Testis (tissue), 3 donors: Measurements from ENCODE around the gene COX7A2L. TPM values are rescaled to one million over a fixed set of nuclear protein-coding genes. Genes with fewer than 3 reads are reported as not detected.
A peak's percentile ranks its signal among the peaks of the same experiment; 100 is the strongest.

Source experiments
- DNase-seq: peaks from one replicate; pipeline ENCODE4 v3.0.0-alpha.2; 2019
- H3K27ac ChIP-seq, 2 donors: fragments of 200-600 bp; sonication (generic); one replicate each; pipeline ENCODE4 v1.5.1; 2019
- H3K27me3 ChIP-seq: fragments of 200-600 bp; sonication (generic); one replicate; pipeline ENCODE4 v1.5.1; 2019
- H3K36me3 ChIP-seq: fragments of 200-600 bp; sonication (generic); one replicate; pipeline ENCODE4 v1.5.1; 2017; ENCODE audit warnings: low read depth; ENCODE audit errors: missing control alignments
- H3K4me1 ChIP-seq: fragments of 200-600 bp; sonication (generic); one replicate; pipeline ENCODE4 v1.5.1; 2019
- H3K4me3 ChIP-seq, 2 donors: fragments of 200-600 bp; sonication (generic); one replicate each; pipeline ENCODE4 v1.5.1; 2017 to 2019
- H3K9me3 ChIP-seq: fragments of 200-600 bp; sonication (generic); one replicate; pipeline ENCODE4 v1.5.1; 2017
- POLR2A ChIP-seq: fragments of 450-650 bp; IDR thresholded peaks from one replicate; pipeline ENCODE4 v1.6.1; 2017; ENCODE audit warnings: antibody characterized with exemption, mild to moderate bottlenecking, moderate library complexity
- WGBS, 2 donors: methylation state at CpG; one replicate each; pipeline ENCODE4 v1.1.5; 2018; 5-methylcytosine and 5-hydroxymethylcytosine counted together
- intact Hi-C: fragments of 100-400 bp; cut with DNase I; formaldehyde crosslinking; loops from one replicate; pipeline ENCODE4 v1.15.1; 2023; ENCODE audit warnings: low total_unique reads
- polyA plus RNA-seq: library from polyadenylated mRNA; stranded (reverse); fragments of 350-450 nt; fragmentation: Illumina TruSeq; extraction: RNeasy Lipid Tissue Mini Kit (QIAGEN cat#74804); gene quantifications from one replicate; pipeline ENCODE4 v1.2.3, GENCODE V29; 2014; ENCODE audit warnings: low read depth, low replicate concordance; ENCODE audit not compliant: insufficient read depth
- total RNA-seq, 2 donors: library from RNA; depleted of rRNA; stranded (reverse); fragments of >200 nt; gene quantifications; one replicate each; pipeline ENCODE4 v1.2.3, GENCODE V29; 2016
- TF ChIP-seq, protein P1 (sequence below), 3 experiments: fragments of 450-650 bp in 2 of 3; fragments of 200-600 bp in 1 of 3; sonication (generic) in 1 of 3; IDR thresholded peaks; one replicate each; pipeline ENCODE4 v1.5.1; 2016 to 2019; ENCODE audit warnings: antibody characterized with exemption in 3 of 3, mild to moderate bottlenecking in 2 of 3, moderate library complexity in 1 of 3

COX7A2L gene
- total and polyA plus RNA-seq, 3 donors from 2014 or later = 134 to 143 (median 142) TPM

GRCh38 chr2:42345986-42346385, 15.0 kb downstream of the COX7A2L start:
- H3K36me3 ChIP-seq = no peaks in the 10 kb centered on the region
- peaks cover 22% of the 10 kb centered on the region for H3K4me1 ChIP-seq
- no peak for TF ChIP-seq POLR2A
- TF ChIP-seq, protein P1, sequence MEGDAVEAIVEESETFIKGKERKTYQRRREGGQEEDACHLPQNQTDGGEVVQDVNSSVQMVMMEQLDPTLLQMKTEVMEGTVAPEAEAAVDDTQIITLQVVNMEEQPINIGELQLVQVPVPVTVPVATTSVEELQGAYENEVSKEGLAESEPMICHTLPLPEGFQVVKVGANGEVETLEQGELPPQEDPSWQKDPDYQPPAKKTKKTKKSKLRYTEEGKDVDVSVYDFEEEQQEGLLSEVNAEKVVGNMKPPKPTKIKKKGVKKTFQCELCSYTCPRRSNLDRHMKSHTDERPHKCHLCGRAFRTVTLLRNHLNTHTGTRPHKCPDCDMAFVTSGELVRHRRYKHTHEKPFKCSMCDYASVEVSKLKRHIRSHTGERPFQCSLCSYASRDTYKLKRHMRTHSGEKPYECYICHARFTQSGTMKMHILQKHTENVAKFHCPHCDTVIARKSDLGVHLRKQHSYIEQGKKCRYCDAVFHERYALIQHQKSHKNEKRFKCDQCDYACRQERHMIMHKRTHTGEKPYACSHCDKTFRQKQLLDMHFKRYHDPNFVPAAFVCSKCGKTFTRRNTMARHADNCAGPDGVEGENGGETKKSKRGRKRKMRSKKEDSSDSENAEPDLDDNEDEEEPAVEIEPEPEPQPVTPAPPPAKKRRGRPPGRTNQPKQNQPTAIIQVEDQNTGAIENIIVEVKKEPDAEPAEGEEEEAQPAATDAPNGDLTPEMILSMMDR (IDR thresholded peaks at IDR 0.05) = no peak
- intact Hi-C loops = no loop called here
- no peaks in the 10 kb centered on the region for H3K27me3 ChIP-seq
- no peak for DNase-seq
- no peaks in the 10 kb centered on the region for H3K9me3 ChIP-seq
- no peak overlapping the region for H3K4me3 ChIP-seq
- WGBS, 2 donors = 77 to 84% methylated on average over 3 to 4 of the region's 4 CpGs
- no peak overlapping the region for H3K27ac ChIP-seq

DNA sequence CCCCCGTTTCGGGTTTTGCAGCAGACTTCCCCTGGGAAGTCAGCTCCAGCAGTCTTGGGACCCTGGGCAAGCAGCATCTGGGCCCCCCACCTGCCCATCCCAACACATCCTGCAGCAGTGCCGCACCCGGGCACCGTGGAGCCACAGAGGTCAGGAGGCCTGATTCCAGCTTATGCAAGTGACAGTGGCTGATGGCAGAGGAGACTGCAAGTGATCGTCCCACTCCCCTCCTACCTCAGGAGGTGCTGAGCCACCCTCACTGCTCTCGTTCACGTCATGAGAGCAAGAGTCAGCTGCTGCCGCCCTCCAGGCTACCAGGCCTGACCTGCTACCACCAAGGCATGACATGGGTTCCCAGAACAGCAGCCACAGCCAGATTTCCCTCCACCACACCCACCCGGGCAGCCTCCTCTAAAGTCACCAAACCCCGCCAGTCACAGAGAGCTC, 18.2 kb downstream of the COX7A2L start:
- Histone ChIP-seq H3K36me3 (no peaks in the 10 kb centered on the region), H3K4me1 (peaks cover 25% of the 10 kb centered on the region), H3K4me3 (no peak overlapping the region), H3K27me3 (no peaks in the 10 kb centered on the region), H3K27ac (peak overlapping the region in 1 of 2 donors; percentile 18), H3K9me3 (no peaks in the 10 kb centered on the region)
- no peak for DNase-seq
- 83 to 85% methylated on average over 4 to 11 of the region's 11 CpGs for WGBS, 2 donors
- intact Hi-C loops = no loop called here
- TF ChIP-seq POLR2A = no peak
- TF ChIP-seq, protein P1 (IDR thresholded peaks at IDR 0.05) = no peak

GRCh38 chr2:42342061-42342794, 18.8 kb downstream of the COX7A2L start:
- DNase-seq = peak; percentile 57
- intact Hi-C loops = no loop called here
- peak overlapping the region in 1 of 2 donors; percentile 68 for H3K27ac ChIP-seq
- no peaks in the 10 kb centered on the region for H3K9me3 ChIP-seq
- 62 to 67% methylated on average over 8 of the region's 8 CpGs for WGBS, 2 donors
- TF ChIP-seq POLR2A = no peak
- TF ChIP-seq, protein P1 (IDR thresholded peaks at IDR 0.05) = no peak
- no peak overlapping the region for H3K4me3 ChIP-seq
- no peaks in the 10 kb centered on the region for H3K27me3 ChIP-seq
- peaks cover 25% of the 10 kb centered on the region for H3K4me1 ChIP-seq
- H3K36me3 ChIP-seq = no peaks in the 10 kb centered on the region

- no peak for TF ChIP-seq POLR2A
- TF ChIP-seq, protein P1 (IDR thresholded peaks at IDR 0.05) = no peak
- intact Hi-C loops = no loop called here
- Histone ChIP-seq H3K36me3 (no peaks in the 10 kb centered on the region), H3K4me1 (peaks cover 25% of the 10 kb centered on the region), H3K27me3 (no peaks in the 10 kb centered on the region), H3K27ac (no peak overlapping the region), H3K9me3 (no peaks in the 10 kb centered on the region), H3K4me3 (no peak overlapping the region)
- WGBS, 2 donors = 86 to 95% methylated on average over 10 of the region's 10 CpGs
- DNase-seq = no peak
These were observed 19.9 kb downstream of the COX7A2L start for GRCh38 chr2:42340938-42341636.
